ENCODE results near the gene COL1A1. TPM values are rescaled to one million over a fixed set of nuclear protein-coding genes. Genes with fewer than 3 reads are reported as not detected.

The COL1A1 gene
- total RNA-seq, 1 experiment from 2014 or later = 20.7 TPM

DNA sequence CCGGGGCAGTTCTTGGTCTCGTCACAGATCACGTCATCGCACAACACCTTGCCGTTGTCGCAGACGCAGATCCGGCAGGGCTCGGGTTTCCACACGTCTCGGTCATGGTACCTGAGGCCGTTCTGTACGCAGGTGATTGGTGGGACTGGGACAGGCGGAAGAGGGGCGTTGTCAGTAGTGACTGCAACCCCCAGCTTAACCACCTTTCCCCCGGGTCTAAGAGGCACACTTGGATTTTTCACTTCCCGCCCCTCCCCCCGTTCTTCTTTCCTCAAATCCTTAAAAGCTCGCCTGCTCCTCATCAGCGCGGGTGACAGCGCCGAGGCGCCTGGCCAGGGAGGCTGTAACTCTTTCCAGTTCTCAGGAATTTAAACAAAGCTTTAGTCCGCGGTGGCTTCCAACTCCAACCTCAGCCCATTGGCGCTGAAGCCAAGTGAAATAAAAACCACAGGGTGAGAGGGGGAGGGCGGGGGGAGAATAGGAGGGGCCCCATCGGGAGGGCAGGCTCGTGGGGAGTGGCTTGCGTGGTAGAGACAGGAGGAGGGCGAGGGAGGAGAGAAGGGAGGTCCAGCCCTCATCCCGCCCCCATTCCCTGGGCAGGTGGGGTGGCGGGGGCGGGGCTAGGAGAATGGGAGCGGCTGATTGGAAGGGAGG, 1.5 kb downstream of the COL1A1 start:
- peak overlapping the region; percentile 62 for H3K4me3 ChIP-seq
- CTCF ChIA-PET = interaction anchor here (0.5 to 1.3 kb wide), 15 partner anchors 31 to 460 kb away, joined by 3 to 23 read pairs (median 8); partner anchors contain the start of gene TMEM92
- H3K36me3 ChIP-seq (ENCODE audit: low read depth) = no peaks in the 10 kb centered on the region
- POLR2A ChIA-PET (ENCODE audit: unreplicated experiment) = interaction anchor here (0.6 to 1.0 kb wide), 2 partner anchors 73 to 244 kb away, joined by 3 to 6 read pairs; no protein-coding TSS in a partner anchor
- no peaks in the 10 kb centered on the region for H3K9me3 ChIP-seq (ENCODE audit: insufficient read depth, low read depth)
- no peaks in the 10 kb centered on the region for H3K9me2 ChIP-seq (ENCODE audit: insufficient read depth)
- H3K4me1 ChIP-seq (replicated peaks; ENCODE audit: insufficient read depth) = peaks cover 22% of the 10 kb centered on the region
- no peaks in the 10 kb centered on the region for H3K79me2 ChIP-seq (ENCODE audit: low read depth)
- peaks cover 15% of the 10 kb centered on the region; the same call in 1 of the 2 replicates for H3F3A ChIP-seq (ENCODE audit: insufficient read depth, low read depth)
- H3K27me3 ChIP-seq (ENCODE audit: insufficient read depth, low read depth) = peaks cover 41% of the 10 kb centered on the region
- peak overlapping the region; percentile 80 for H2AFZ ChIP-seq
- intact Hi-C loops (cut with micrococcal nuclease; ENCODE audit: unreplicated experiment) = loop anchor here (1.0 to 10.0 kb wide), 7 partner anchors 22 to 495 kb away; no protein-coding TSS in a partner anchor
- H4K20me1 ChIP-seq (ENCODE audit: insufficient read depth) = no peaks in the 10 kb centered on the region
- peak; percentile 87 to 92 for DNase-seq
- H3K4me2 ChIP-seq = peak overlapping the region; percentile 92
- BruUV-seq (replicated peaks) = TSS peak; percentile 93
- TF ChIP-seq EZH2 (IDR thresholded peaks at IDR 0.05; ENCODE audit: low read depth) = no peak
- TF ChIP-seq, protein P1, sequence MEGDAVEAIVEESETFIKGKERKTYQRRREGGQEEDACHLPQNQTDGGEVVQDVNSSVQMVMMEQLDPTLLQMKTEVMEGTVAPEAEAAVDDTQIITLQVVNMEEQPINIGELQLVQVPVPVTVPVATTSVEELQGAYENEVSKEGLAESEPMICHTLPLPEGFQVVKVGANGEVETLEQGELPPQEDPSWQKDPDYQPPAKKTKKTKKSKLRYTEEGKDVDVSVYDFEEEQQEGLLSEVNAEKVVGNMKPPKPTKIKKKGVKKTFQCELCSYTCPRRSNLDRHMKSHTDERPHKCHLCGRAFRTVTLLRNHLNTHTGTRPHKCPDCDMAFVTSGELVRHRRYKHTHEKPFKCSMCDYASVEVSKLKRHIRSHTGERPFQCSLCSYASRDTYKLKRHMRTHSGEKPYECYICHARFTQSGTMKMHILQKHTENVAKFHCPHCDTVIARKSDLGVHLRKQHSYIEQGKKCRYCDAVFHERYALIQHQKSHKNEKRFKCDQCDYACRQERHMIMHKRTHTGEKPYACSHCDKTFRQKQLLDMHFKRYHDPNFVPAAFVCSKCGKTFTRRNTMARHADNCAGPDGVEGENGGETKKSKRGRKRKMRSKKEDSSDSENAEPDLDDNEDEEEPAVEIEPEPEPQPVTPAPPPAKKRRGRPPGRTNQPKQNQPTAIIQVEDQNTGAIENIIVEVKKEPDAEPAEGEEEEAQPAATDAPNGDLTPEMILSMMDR (conservative IDR thresholded peaks at IDR 0.05) = no peak
- H3K27ac ChIP-seq = peak overlapping the region; percentile 84

GRCh38 chr17:50199211-50199802, 2.1 kb downstream of the COL1A1 start:
- Histone ChIP-seq H3K27ac (peak overlapping the region; percentile 84), H3K4me2 (peak overlapping the region; percentile 92), H3F3A (ENCODE audit: insufficient read depth, low read depth) (peaks cover 15% of the 10 kb centered on the region; the same call in 1 of the 2 replicates), H3K4me3 (peak overlapping the region; percentile 62), H2AFZ (peak overlapping the region; percentile 80), H3K9me3 (ENCODE audit: insufficient read depth, low read depth) (no peaks in the 10 kb centered on the region), H4K20me1 (ENCODE audit: insufficient read depth) (no peaks in the 10 kb centered on the region), H3K79me2 (ENCODE audit: low read depth) (no peaks in the 10 kb centered on the region), H3K36me3 (ENCODE audit: low read depth) (no peaks in the 10 kb centered on the region), H3K27me3 (ENCODE audit: insufficient read depth, low read depth) (peaks cover 35% of the 10 kb centered on the region), H3K4me1 (replicated peaks; ENCODE audit: insufficient read depth) (peaks cover 22% of the 10 kb centered on the region), H3K9me2 (ENCODE audit: insufficient read depth) (no peaks in the 10 kb centered on the region)
- intact Hi-C loops (cut with micrococcal nuclease; ENCODE audit: unreplicated experiment) = loop anchor here (1.0 kb wide), 1 partner anchor 21 kb away; no protein-coding TSS in a partner anchor
- CTCF ChIA-PET = interaction anchor here (0.6 to 1.3 kb wide), 8 partner anchors 30 to 461 kb away, joined by 4 to 21 read pairs (median 9); partner anchors contain the start of gene TMEM92
- POLR2A ChIA-PET (ENCODE audit: unreplicated experiment) = no interaction called here
- no peak for DNase-seq
- TF ChIP-seq, protein P1 (conservative IDR thresholded peaks at IDR 0.05) = no peak
- TF ChIP-seq EZH2 (IDR thresholded peaks at IDR 0.05; ENCODE audit: low read depth) = no peak
- BruUV-seq (replicated peaks) = no TSS peak

- TF ChIP-seq, protein P1 (conservative IDR thresholded peaks at IDR 0.05) = peak; percentile 91
- TF ChIP-seq EZH2 (IDR thresholded peaks at IDR 0.05; ENCODE audit: low read depth) = no peak
- POLR2A ChIA-PET (ENCODE audit: unreplicated experiment) = interaction anchor here (0.6 kb wide), 1 partner anchor 498 kb away, joined by 34 read pairs; no protein-coding TSS in a partner anchor
- intact Hi-C loops (cut with micrococcal nuclease; ENCODE audit: unreplicated experiment) = loop anchor here (1.0 kb wide), 3 partner anchors 25 to 104 kb away; no protein-coding TSS in a partner anchor
- no peak overlapping the region for H3K27ac ChIP-seq
- no peak overlapping the region for H3K4me3 ChIP-seq
- H3K36me3 ChIP-seq (ENCODE audit: low read depth) = no peaks in the 10 kb centered on the region
- DNase-seq = peak; percentile 52 to 65
- H3K79me2 ChIP-seq (ENCODE audit: low read depth) = no peaks in the 10 kb centered on the region
- no peaks in the 10 kb centered on the region for H3K9me3 ChIP-seq (ENCODE audit: insufficient read depth, low read depth)
- H3F3A ChIP-seq (ENCODE audit: insufficient read depth, low read depth) = peaks cover 15% of the 10 kb centered on the region; the same call in 1 of the 2 replicates
- no peak overlapping the region for H3K4me2 ChIP-seq
- H3K27me3 ChIP-seq (ENCODE audit: insufficient read depth, low read depth) = peaks cover 23% of the 10 kb centered on the region
- CTCF ChIA-PET = interaction anchor here (0.6 to 1.1 kb wide), 4 partner anchors 8 to 152 kb away, joined by 3 to 18 read pairs (median 8); no protein-coding TSS in a partner anchor
- no peaks in the 10 kb centered on the region for H3K9me2 ChIP-seq (ENCODE audit: insufficient read depth)
- no peaks in the 10 kb centered on the region for H4K20me1 ChIP-seq (ENCODE audit: insufficient read depth)
- no peak overlapping the region for H2AFZ ChIP-seq
- BruUV-seq (replicated peaks) = TSS peak; percentile 46
- H3K4me1 ChIP-seq (replicated peaks; ENCODE audit: insufficient read depth) = peaks cover 22% of the 10 kb centered on the region
Measured at GRCh38 chr17:50198026-50198669, 3.3 kb downstream of the COL1A1 start.
